ENCODE data around the gene PIAS4.

Gene PIAS4

DNA sequence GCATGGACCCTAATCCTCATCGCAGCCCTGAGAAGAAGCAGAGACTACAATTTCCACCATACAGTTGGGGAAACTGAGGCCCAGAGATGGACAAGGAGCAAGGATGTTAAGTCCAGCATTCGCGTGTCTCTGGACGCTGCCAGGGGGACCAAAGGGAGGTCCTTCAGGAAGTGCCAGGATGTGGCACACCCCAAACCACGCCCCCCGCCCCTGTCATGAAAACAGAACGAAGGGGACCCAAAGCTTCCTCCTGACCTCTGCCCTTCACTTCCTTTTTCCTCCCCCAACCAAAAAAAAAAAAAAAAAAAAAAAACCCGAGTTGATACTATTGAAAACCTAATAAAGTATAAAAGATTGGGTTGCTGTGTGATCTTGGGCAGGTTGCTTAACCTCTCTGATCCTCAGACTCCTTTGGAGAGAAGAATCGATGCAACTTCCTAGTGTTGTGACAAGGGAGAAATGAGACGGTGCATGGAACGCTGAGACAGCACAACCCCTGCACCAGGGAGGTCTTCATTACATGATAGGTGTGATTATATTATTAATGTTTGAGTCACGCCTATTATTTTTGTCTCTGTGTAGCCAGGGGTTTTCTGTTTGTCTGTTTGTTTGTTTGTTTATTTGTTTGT, 61.9 kb downstream of the PIAS4 start:
- Histone ChIP-seq H3K9ac (ENCODE audit: low read depth, low read length) (no peak overlapping the region), H3K27ac (ENCODE audit: low read length) (no peak overlapping the region), H3K4me1 (ENCODE audit: insufficient read depth, low read length) (no peaks in the 10 kb centered on the region), H3K36me3 (ENCODE audit: insufficient read depth, low read depth, low read length) (no peaks in the 10 kb centered on the region), H3K4me3 (ENCODE audit: low read length) (no peak overlapping the region), H3K9me3 (ENCODE audit: insufficient read depth, low read depth, low read length) (no peaks in the 10 kb centered on the region), H3K27me3 (ENCODE audit: insufficient read depth, low read length) (peaks cover 30% of the 10 kb centered on the region)

DNA sequence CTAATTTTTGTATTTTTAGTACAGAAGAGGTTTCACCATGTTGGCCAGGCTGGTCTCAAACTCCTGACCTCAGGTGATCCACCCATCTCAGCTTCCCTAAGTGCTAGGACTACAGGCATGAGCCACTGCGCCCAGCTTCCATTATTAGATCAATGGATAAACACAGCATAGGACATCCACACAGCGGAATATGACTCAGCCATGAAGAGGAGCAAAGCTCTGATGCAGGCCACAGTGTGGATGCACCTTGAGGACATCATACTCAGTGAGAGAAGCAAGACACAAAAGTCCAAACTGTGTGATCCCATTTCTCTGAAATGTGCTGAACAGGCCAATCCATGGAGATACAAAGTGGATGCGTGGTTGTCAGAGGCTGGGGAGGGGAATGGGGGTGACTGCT, 64.1 kb downstream of the PIAS4 start:
- Histone ChIP-seq H3K27me3 (ENCODE audit: insufficient read depth, low read length) (peaks cover 30% of the 10 kb centered on the region), H3K27ac (ENCODE audit: low read length) (no peak overlapping the region), H3K36me3 (ENCODE audit: insufficient read depth, low read depth, low read length) (no peaks in the 10 kb centered on the region)

DNA sequence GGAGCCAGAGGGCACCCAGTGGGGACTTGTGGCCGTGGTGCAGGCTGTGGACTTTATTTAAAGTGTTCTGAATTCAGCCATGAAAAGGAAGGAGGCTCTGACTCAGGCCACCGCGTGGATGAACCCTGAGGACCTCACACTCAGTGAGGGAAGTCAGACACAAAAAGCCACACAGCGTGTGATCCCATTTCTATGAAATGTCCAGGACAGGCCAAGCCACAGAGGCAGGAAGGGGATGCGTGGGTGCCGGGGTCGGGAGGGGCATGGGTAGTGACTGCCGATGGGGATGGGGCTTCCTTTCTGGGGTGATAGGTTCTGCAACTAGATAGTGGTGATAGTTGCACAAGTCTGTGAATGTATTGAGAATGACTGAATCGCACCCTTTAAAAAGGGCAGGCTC, 67.8 kb downstream of the PIAS4 start:
- H3K36me3 ChIP-seq (ENCODE audit: insufficient read depth, low read depth, low read length): no peaks in the 10 kb centered on the region
- no peaks in the 10 kb centered on the region for H3K9me3 ChIP-seq (ENCODE audit: insufficient read depth, low read depth, low read length)
- H3K9ac ChIP-seq (ENCODE audit: low read depth, low read length): no peak overlapping the region
- no peaks in the 10 kb centered on the region for H3K27me3 ChIP-seq (ENCODE audit: insufficient read depth, low read length)
- peaks cover 5% of the 10 kb centered on the region; the same call in 1 of the 2 replicates for H3K4me1 ChIP-seq (ENCODE audit: insufficient read depth, low read length)
- no peak overlapping the region for H3K4me3 ChIP-seq (ENCODE audit: low read length)
- no peak overlapping the region for H3K27ac ChIP-seq (ENCODE audit: low read length)

More for the DNA sequence above, 64.1 kb downstream of the PIAS4 start:
- H3K4me1 ChIP-seq (ENCODE audit: insufficient read depth, low read length): no peaks in the 10 kb centered on the region
- H3K4me3 ChIP-seq (ENCODE audit: low read length): no peak overlapping the region
- H3K9me3 ChIP-seq (ENCODE audit: insufficient read depth, low read depth, low read length): no peaks in the 10 kb centered on the region
- H3K9ac ChIP-seq (ENCODE audit: low read depth, low read length): no peak overlapping the region

DNA sequence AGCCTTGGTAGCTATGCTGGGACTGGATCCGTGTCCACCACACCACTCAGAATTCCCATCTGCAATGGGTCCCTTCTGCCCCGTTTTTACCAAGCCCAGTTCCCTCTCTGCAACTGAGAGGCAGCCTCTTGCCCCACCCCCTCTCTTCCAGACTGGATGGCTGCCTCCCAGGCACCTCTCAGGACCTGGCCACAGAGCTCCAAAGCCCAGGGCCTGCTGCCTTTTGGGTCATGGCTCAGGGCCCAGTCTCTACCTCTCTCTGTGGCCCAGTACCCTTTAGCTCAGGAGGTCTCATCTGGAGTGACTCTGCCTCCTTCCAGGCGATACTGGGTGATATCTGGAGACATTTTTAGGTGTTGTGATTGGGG, 69.5 kb downstream of the PIAS4 start:
- Histone ChIP-seq H3K4me3 (ENCODE audit: low read length) (no peak overlapping the region), H3K27ac (ENCODE audit: low read length) (no peak overlapping the region), H3K9me3 (ENCODE audit: insufficient read depth, low read depth, low read length) (no peaks in the 10 kb centered on the region), H3K27me3 (ENCODE audit: insufficient read depth, low read length) (no peaks in the 10 kb centered on the region), H3K4me1 (ENCODE audit: insufficient read depth, low read length) (peaks cover 5% of the 10 kb centered on the region; the same call in 1 of the 2 replicates), H3K9ac (ENCODE audit: low read depth, low read length) (no peak overlapping the region; the same call in 1 of the 2 replicates), H3K36me3 (ENCODE audit: insufficient read depth, low read depth, low read length) (no peaks in the 10 kb centered on the region)

DNA sequence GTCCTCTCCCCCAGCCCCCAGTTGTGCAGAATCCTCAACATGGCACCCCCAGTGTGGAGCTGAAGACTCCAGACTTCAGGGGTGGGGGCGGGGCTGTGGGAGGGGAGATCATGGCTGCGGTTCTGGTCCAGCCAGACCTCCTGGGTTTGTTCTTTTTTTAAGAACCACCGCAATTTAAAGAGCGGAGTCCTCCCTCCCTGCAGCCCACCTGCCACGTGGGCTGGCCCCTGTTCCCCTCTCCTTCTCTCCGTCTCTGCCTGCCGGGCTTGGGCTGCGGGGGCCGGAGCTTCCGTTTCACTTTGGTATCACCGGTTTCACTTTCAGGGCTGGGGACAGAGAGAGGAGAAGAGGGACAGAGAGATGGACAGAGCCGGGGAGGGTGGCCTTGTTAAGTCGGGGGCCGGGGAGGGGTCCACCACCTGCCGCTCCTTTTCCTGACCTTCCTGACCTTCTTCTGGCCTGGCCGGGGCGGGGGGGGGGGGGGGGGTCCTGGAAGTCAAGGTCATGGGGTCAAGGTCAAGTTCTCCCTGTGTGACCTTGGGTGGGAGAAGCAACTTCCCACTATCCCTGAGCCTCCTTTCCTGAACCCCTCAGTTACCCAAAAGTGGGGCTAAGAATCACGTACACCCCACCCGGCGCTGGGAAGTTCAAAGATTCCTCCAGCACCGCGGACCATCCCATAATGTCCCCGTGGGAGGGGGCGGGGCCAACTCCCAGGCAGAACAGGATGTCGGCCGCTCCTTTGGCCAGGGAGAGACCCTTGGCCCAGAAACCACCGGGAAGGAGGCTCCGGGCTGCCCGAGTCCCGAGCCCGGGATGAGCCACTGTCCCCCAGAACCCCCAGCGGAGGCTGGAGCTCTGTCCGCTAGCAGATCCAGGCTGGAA, 70.5 kb downstream of the PIAS4 start:
- H3K36me3 ChIP-seq (ENCODE audit: insufficient read depth, low read depth, low read length): no peaks in the 10 kb centered on the region
- H3K4me1 ChIP-seq (ENCODE audit: insufficient read depth, low read length): peaks cover 5% of the 10 kb centered on the region; the same call in 1 of the 2 replicates
- no peak overlapping the region for H3K27ac ChIP-seq (ENCODE audit: low read length)
- H3K4me3 ChIP-seq (ENCODE audit: low read length): no peak overlapping the region
- H3K27me3 ChIP-seq (ENCODE audit: insufficient read depth, low read length): no peaks in the 10 kb centered on the region
- H3K9ac ChIP-seq (ENCODE audit: low read depth, low read length): no peak overlapping the region; the same call in 1 of the 2 replicates
- H3K9me3 ChIP-seq (ENCODE audit: insufficient read depth, low read depth, low read length): no peaks in the 10 kb centered on the region

DNA sequence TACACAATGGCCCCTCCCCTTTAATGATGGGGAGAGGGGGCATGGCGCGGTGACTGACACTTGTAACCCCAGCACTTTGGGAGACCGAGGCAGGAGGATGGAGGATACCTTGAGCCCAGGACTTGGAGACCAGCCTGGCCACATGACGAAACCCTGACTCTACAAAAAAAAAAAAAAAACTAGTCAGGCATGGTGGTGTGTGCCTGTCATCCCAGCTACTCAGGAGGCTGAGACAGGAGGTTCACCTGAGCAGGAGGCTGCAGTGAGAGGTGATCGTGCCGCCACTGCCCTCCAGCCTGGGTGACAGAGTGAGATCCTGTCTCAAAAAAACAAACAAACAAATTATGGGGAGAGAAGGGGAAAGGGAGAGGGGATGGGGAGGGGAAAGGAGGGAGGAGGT, 72.9 kb downstream of the PIAS4 start:
- no peaks in the 10 kb centered on the region for H3K9me3 ChIP-seq (ENCODE audit: insufficient read depth, low read depth, low read length)
- H3K27me3 ChIP-seq (ENCODE audit: insufficient read depth, low read length): no peaks in the 10 kb centered on the region
- H3K36me3 ChIP-seq (ENCODE audit: insufficient read depth, low read depth, low read length): no peaks in the 10 kb centered on the region
- H3K4me1 ChIP-seq (ENCODE audit: insufficient read depth, low read length): peaks cover 5% of the 10 kb centered on the region; the same call in 1 of the 2 replicates
- no peak overlapping the region for H3K9ac ChIP-seq (ENCODE audit: low read depth, low read length)
- H3K27ac ChIP-seq (ENCODE audit: low read length): no peak overlapping the region
- no peak overlapping the region for H3K4me3 ChIP-seq (ENCODE audit: low read length)

DNA sequence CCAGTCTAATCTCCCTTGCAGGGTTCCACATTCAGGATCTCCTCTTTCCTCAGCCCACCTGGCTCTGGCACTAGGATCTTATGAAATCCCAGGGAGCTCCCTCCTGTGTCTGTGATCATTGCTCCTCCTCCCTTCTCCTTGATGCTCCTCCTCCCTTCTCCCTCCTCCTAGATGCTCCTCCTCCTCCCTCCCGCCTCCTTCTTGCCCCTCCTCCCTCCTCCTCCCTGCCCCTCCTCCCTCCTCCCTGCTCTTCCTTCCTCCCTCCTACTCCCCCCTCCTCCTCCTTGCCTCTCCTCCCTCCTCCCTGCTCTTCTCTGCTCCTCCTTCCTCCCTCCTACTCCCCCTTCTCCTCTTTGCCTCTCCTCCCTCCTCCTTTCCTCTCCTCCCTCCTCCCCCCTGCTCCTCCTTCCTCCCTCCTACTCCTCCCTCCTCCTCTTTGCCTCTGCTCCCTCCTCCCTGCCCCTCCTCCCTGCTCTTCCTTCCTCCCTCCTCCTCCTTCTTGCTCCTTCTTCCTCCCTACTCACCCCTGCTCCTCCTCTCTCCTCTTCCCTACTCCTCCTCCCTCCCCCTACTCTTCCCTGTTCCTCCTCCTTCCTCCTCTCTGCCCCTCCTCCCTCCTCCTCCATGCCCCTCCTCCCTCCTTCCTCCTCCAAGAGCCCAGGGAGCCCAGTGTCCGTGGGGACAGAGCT, 74.0 kb downstream of the PIAS4 start:
- Histone ChIP-seq H3K9me3 (ENCODE audit: insufficient read depth, low read depth, low read length) (no peaks in the 10 kb centered on the region), H3K4me3 (ENCODE audit: low read length) (no peak overlapping the region), H3K27me3 (ENCODE audit: insufficient read depth, low read length) (no peaks in the 10 kb centered on the region), H3K36me3 (ENCODE audit: insufficient read depth, low read depth, low read length) (no peaks in the 10 kb centered on the region), H3K27ac (ENCODE audit: low read length) (no peak overlapping the region), H3K9ac (ENCODE audit: low read depth, low read length) (no peak overlapping the region), H3K4me1 (ENCODE audit: insufficient read depth, low read length) (peaks cover 5% of the 10 kb centered on the region; the same call in 1 of the 2 replicates)

DNA sequence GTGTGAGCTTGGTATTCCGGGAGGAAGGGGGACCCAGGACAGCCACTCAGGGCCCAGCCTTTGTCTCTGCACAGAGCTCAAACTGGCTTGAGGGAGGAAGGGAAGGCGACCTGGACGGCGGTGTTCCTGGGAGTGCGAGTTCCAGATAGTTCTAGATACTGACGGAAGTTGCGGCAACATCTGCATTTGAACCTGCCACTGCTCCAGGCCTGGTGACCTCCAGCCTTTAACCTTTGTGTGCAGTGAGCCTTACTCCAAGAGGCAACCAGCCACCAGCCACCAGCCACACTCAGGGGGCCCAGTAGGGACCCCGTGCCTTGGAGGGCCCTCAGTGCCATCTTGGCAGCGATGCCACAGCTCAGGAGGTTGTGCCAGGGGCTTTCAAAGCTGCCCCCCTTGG, 74.6 kb downstream of the PIAS4 start:
- Histone ChIP-seq H3K27ac (ENCODE audit: low read length) (no peak overlapping the region), H3K4me1 (ENCODE audit: insufficient read depth, low read length) (peaks cover 5% of the 10 kb centered on the region; the same call in 1 of the 2 replicates), H3K27me3 (ENCODE audit: insufficient read depth, low read length) (no peaks in the 10 kb centered on the region), H3K36me3 (ENCODE audit: insufficient read depth, low read depth, low read length) (no peaks in the 10 kb centered on the region), H3K4me3 (ENCODE audit: low read length) (no peak overlapping the region), H3K9ac (ENCODE audit: low read depth, low read length) (no peak overlapping the region), H3K9me3 (ENCODE audit: insufficient read depth, low read depth, low read length) (no peaks in the 10 kb centered on the region)

DNA sequence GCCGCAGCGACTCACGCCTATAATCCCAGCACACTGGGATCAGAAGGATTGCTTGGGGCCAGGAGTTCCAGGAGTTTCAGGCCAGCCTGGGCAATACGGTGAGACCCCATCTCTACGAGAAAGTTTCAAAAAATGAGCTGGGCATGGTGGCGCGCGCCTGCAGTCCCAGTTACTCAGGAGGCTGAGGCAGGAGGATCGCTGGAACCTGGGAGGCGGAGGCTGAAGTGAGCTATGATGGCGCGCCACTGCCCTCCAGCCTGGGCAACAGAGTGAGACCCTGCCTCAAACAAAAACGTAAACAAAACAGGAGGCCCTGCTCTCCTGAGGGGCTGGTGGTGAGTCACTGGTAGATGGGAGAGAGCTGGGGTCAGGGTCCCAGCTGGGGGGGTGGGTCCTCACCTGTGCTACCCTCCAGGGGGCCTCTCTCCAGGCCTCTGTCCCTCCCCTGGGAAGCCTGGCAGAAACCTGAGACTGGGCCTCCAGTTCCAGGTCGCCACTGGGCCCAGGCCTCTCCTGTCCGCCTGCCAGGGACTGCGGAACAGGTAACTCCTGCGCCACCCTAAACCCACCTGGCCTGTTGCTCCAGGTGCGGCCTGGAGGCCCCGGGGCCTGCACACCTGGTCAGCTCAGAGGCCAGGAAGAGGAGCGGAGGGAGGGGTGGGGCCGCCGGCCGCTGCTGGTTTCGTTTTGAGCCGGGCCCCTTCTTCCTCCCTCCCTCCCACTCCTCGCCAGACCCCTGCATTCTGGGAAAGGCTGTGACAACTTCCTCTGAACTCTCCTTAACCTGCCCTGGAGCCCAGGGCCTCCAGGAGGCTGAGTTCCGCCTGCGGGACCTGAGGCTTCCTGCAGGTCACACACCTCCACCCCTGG, 76.4 kb downstream of the PIAS4 start:
- Histone ChIP-seq H3K9me3 (ENCODE audit: insufficient read depth, low read depth, low read length) (no peaks in the 10 kb centered on the region), H3K27me3 (ENCODE audit: insufficient read depth, low read length) (no peaks in the 10 kb centered on the region), H3K4me1 (ENCODE audit: insufficient read depth, low read length) (no peaks in the 10 kb centered on the region; the same call in 1 of the 2 replicates), H3K9ac (ENCODE audit: low read depth, low read length) (no peak overlapping the region), H3K36me3 (ENCODE audit: insufficient read depth, low read depth, low read length) (0 out of 2 replicates have a peak, but pooled peaks cover 2% of the 10 kb centered on the region), H3K27ac (ENCODE audit: low read length) (no peak overlapping the region), H3K4me3 (ENCODE audit: low read length) (no peak overlapping the region)

DNA sequence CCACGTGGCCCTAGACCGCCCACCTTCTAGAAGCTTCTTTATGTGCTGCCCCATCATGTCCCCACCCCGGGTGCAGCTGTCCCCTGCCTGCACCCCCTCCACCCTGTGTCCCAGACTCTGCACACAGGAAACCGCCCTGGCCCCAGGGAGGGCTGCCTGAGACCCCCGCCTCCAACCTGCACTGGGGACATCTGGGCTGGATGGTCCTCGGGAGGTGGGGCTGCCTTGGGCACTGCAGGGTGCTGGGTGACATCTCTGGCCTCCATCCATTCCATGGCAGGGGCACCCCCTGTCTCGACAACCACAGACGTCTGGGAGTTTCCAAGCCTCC, 77.0 kb downstream of the PIAS4 start:
- no peaks in the 10 kb centered on the region for H3K9me3 ChIP-seq (ENCODE audit: insufficient read depth, low read depth, low read length)
- H3K9ac ChIP-seq (ENCODE audit: low read depth, low read length): no peak overlapping the region
- H3K36me3 ChIP-seq (ENCODE audit: insufficient read depth, low read depth, low read length): peaks cover 8% of the 10 kb centered on the region; the same call in 1 of the 2 replicates
- H3K4me3 ChIP-seq (ENCODE audit: low read length): no peak overlapping the region
- H3K27ac ChIP-seq (ENCODE audit: low read length): no peak overlapping the region
- H3K27me3 ChIP-seq (ENCODE audit: insufficient read depth, low read length): no peaks in the 10 kb centered on the region
- no peaks in the 10 kb centered on the region for H3K4me1 ChIP-seq (ENCODE audit: insufficient read depth, low read length)

DNA sequence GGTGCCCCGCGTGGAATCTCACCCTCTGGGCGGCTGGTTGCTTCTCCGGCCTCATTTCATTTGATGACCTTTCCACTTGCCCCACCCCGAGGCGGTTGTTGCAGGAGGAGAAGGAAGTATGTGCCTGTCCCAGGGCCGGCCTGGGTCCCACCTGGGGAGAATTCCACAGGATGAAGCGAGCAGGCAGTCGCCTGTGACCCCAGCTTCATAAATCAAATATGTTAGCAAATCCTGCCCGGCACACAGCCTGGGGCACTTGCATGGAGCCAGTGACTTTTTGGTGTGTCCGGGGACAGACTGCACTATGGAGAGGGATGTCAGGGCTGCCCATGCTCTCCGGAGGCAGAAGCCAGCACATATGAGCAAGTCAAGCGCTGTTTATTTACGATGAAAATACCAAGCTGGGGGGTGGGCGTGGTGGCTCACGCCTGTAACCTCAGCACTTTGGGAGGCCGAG, 78.9 kb downstream of the PIAS4 start:
- peaks cover 22% of the 10 kb centered on the region; the same call in 1 of the 2 replicates for H3K36me3 ChIP-seq (ENCODE audit: insufficient read depth, low read depth, low read length)
- no peaks in the 10 kb centered on the region for H3K27me3 ChIP-seq (ENCODE audit: insufficient read depth, low read length)
- H3K4me3 ChIP-seq (ENCODE audit: low read length): no peak overlapping the region
- no peaks in the 10 kb centered on the region for H3K4me1 ChIP-seq (ENCODE audit: insufficient read depth, low read length)
- no peak overlapping the region for H3K9ac ChIP-seq (ENCODE audit: low read depth, low read length)
- no peak overlapping the region for H3K27ac ChIP-seq (ENCODE audit: low read length)
- H3K9me3 ChIP-seq (ENCODE audit: insufficient read depth, low read depth, low read length): no peaks in the 10 kb centered on the region
